ENCODE data around the gene SLC27A2.

Gene SLC27A2

DNA sequence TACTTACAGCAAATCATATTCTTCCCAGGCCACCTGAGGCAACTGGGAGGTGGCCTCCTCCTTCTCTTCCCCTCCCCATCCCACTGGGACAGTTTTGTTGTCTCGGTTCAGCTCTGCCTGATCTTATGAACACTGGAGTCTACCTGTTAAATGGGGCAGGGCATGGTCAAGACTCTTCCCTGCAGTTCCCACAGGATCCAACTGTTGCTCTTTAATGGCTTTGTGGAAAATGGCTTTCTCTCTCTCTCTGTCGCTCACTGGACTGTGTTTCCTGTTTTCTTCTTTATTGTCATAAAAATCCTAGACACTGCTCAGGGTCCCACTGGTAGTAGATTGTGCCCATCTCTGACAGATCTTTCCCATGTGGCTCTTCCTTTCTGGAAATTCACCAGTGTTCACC, 40.2 kb downstream of the SLC27A2 start:
- Histone ChIP-seq H2AFZ (ENCODE audit: low read depth) (no peak overlapping the region), H3K36me3 (ENCODE audit: insufficient read depth) (no peaks in the 10 kb centered on the region), H3K4me3 (IDR thresholded peaks at IDR 0.05; ENCODE audit: insufficient read depth, low read depth, low read length) (no peak overlapping the region), H3K9ac (no peak overlapping the region), H3K4me1 (ENCODE audit: low read depth, poor library complexity, severe bottlenecking) (no peaks in the 10 kb centered on the region), H3K4me2 (no peak overlapping the region), H3K79me2 (ENCODE audit: insufficient read depth, low read depth) (no peaks in the 10 kb centered on the region), H4K20me1 (ENCODE audit: insufficient read depth) (no peaks in the 10 kb centered on the region), H3K27me3 (ENCODE audit: insufficient read depth, low read depth) (no peaks in the 10 kb centered on the region), H3K27ac (no peak overlapping the region)
- no peak for TF ChIP-seq CTCF (conservative IDR thresholded peaks at IDR 0.05; ENCODE audit: low read depth, low read length)

- H3K9ac ChIP-seq = no peak overlapping the region
- no peak overlapping the region for H3K27ac ChIP-seq
- H3K4me1 ChIP-seq (ENCODE audit: low read depth, poor library complexity, severe bottlenecking) = no peaks in the 10 kb centered on the region
- H3K4me2 ChIP-seq = no peak overlapping the region
- H3K36me3 ChIP-seq (ENCODE audit: insufficient read depth) = no peaks in the 10 kb centered on the region
- no peak overlapping the region for H2AFZ ChIP-seq (ENCODE audit: low read depth)
- no peak for TF ChIP-seq CTCF (conservative IDR thresholded peaks at IDR 0.05; ENCODE audit: low read depth, low read length)
- H3K27me3 ChIP-seq (ENCODE audit: insufficient read depth, low read depth) = no peaks in the 10 kb centered on the region
- no peaks in the 10 kb centered on the region for H3K79me2 ChIP-seq (ENCODE audit: insufficient read depth, low read depth)
- no peaks in the 10 kb centered on the region for H4K20me1 ChIP-seq (ENCODE audit: insufficient read depth)
- no peak overlapping the region for H3K4me3 ChIP-seq (IDR thresholded peaks at IDR 0.05; ENCODE audit: insufficient read depth, low read depth, low read length)
These were observed 42.6 kb downstream of the SLC27A2 start for GRCh38 chr15:50224606-50225005.

DNA sequence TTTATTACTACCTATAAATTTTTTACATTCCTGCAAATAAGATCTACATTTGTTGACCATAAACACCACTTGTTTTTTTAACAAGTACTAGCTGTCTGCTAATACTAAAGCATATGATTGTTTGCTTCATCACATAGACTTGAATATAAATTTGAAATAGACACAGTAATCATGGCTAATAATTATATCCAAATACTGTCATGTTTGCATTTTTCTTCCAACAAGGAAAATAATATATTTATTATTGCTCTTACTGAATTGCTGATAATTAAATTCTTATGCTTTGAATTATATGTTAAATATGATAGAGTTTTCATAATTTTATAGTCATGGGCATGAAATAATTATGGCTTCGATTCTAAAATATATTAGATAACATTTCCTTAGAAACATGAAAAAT, 43.1 kb downstream of the SLC27A2 start:
- Histone ChIP-seq H3K9ac (no peak overlapping the region), H4K20me1 (ENCODE audit: insufficient read depth) (no peaks in the 10 kb centered on the region), H3K4me3 (IDR thresholded peaks at IDR 0.05; ENCODE audit: insufficient read depth, low read depth, low read length) (no peak overlapping the region), H2AFZ (ENCODE audit: low read depth) (no peak overlapping the region), H3K27ac (no peak overlapping the region), H3K27me3 (ENCODE audit: insufficient read depth, low read depth) (no peaks in the 10 kb centered on the region), H3K79me2 (ENCODE audit: insufficient read depth, low read depth) (no peaks in the 10 kb centered on the region), H3K4me1 (ENCODE audit: low read depth, poor library complexity, severe bottlenecking) (no peaks in the 10 kb centered on the region), H3K4me2 (no peak overlapping the region), H3K36me3 (ENCODE audit: insufficient read depth) (no peaks in the 10 kb centered on the region)
- no peak for TF ChIP-seq CTCF (conservative IDR thresholded peaks at IDR 0.05; ENCODE audit: low read depth, low read length)

DNA sequence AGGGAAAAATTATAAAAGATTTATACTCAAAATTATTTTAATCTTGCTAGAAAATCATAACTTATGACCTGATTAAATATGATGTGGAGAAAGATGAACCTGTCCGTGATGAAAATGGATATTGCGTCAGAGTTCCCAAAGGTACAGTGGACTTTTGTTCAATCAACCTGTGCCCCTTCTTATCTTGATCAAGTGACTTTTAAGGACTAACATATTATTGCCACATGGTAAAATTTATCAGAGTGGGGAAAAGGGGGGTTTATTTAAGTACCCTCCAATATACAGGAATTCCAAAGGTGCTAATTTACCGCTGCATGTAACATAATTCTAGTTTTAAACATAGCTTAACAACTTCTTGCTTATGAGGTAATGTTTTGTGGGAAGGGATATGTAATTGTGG, 43.9 kb downstream of the SLC27A2 start:
- no peak overlapping the region for H2AFZ ChIP-seq (ENCODE audit: low read depth)
- TF ChIP-seq CTCF (conservative IDR thresholded peaks at IDR 0.05; ENCODE audit: low read depth, low read length) = no peak
- no peak overlapping the region for H3K4me2 ChIP-seq
- H3K4me1 ChIP-seq (ENCODE audit: low read depth, poor library complexity, severe bottlenecking) = no peaks in the 10 kb centered on the region
- no peaks in the 10 kb centered on the region for H3K36me3 ChIP-seq (ENCODE audit: insufficient read depth)
- no peaks in the 10 kb centered on the region for H4K20me1 ChIP-seq (ENCODE audit: insufficient read depth)
- no peaks in the 10 kb centered on the region for H3K79me2 ChIP-seq (ENCODE audit: insufficient read depth, low read depth)
- H3K27me3 ChIP-seq (ENCODE audit: insufficient read depth, low read depth) = no peaks in the 10 kb centered on the region
- H3K9ac ChIP-seq = no peak overlapping the region
- no peak overlapping the region for H3K27ac ChIP-seq
- no peak overlapping the region for H3K4me3 ChIP-seq (IDR thresholded peaks at IDR 0.05; ENCODE audit: insufficient read depth, low read depth, low read length)

DNA sequence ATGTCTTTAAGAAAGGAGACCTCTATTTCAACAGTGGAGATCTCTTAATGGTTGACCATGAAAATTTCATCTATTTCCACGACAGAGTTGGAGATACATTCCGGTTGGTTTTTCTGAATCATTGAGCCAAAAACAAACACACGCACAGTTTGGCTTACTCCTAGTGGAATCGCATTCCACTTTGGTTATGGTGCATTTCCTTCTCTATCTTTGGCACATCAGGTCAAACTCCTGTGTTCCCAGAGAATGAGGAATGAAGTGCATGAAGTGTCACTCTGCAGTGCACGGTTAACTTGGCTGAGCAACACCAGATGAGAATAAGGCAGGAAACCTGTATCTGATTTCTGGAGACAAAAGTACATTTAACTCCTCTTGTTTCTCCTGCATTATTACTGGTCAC, 45.1 kb downstream of the SLC27A2 start:
- no peak overlapping the region for H3K4me2 ChIP-seq
- no peaks in the 10 kb centered on the region for H3K36me3 ChIP-seq (ENCODE audit: insufficient read depth)
- H3K4me1 ChIP-seq (ENCODE audit: low read depth, poor library complexity, severe bottlenecking) = no peaks in the 10 kb centered on the region
- no peak overlapping the region for H2AFZ ChIP-seq (ENCODE audit: low read depth)
- H3K79me2 ChIP-seq (ENCODE audit: insufficient read depth, low read depth) = no peaks in the 10 kb centered on the region
- no peak overlapping the region for H3K9ac ChIP-seq
- no peak overlapping the region for H3K27ac ChIP-seq
- TF ChIP-seq CTCF (conservative IDR thresholded peaks at IDR 0.05; ENCODE audit: low read depth, low read length) = no peak
- H3K4me3 ChIP-seq (IDR thresholded peaks at IDR 0.05; ENCODE audit: insufficient read depth, low read depth, low read length) = no peak overlapping the region
- no peaks in the 10 kb centered on the region for H4K20me1 ChIP-seq (ENCODE audit: insufficient read depth)
- H3K27me3 ChIP-seq (ENCODE audit: insufficient read depth, low read depth) = no peaks in the 10 kb centered on the region

Data from KMS-11 (cell line).